GM18861 (cell line): Measurements from ENCODE around the gene DOCK10.

Experiments
- ATAC-seq: cut with Tn5 transposase; IDR thresholded peaks from one replicate; pipeline ENCODE4 v1.9.1; 2021; ENCODE audit not compliant: unreplicated experiment

Gene DOCK10

DNA sequence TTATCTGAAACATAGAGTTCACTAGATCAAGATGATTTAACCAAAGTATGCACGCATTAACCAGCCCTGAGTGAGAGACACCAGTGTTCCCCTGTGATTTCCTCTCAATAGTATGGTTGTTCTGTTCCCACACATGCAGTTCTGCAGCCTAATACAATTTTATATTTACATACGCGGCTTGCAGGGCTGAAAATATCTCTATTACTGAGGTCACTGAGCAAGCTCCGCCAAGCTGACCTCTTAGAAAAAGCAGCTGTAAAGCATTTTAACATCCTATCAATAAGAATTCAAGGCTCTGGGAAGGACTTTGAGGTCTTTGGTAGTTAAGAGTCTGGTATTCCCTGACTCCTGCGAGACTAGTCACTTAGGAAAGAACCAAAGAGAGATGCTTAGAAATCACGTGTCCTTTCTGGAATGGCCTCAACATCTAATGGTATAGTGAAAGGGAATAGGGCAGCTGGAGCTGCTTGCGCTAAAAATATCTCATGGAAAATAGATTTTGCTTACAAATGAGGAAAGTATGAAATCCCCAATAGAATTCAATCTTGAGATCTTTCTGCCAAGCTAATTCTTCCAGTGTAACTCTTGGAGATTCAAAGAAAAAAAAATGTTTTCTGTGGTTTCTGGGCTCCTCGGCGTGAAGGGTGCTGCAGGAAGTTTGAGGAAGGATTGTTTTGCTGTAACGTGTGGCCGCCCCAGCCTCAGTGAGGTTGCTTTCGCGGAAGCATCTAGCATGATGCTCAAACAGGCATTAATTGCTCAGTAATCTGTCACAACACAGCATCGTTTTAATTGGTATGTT, 59.2 kb downstream of the DOCK10 start:
- no peak for ATAC-seq

DNA sequence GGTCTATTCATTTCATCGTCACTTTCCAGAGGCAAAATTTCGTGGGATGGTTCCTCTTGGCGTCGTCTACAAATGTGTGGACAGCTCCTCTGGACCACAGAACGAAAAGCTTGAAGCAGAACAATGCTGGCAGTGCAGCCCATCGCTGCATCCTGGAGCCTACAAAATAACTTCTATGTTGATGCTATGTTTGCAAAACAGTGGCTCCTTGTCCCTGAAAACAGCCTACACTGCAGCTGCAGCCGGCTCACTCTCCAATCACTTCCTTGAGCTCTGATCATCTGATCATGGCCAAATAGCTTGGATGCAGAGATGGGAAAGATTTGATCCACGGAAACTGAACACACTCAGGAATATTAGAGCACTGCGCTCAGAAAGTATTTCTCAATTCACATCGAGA, 60.0 kb downstream of the DOCK10 start:
- ATAC-seq, result no peak

DNA sequence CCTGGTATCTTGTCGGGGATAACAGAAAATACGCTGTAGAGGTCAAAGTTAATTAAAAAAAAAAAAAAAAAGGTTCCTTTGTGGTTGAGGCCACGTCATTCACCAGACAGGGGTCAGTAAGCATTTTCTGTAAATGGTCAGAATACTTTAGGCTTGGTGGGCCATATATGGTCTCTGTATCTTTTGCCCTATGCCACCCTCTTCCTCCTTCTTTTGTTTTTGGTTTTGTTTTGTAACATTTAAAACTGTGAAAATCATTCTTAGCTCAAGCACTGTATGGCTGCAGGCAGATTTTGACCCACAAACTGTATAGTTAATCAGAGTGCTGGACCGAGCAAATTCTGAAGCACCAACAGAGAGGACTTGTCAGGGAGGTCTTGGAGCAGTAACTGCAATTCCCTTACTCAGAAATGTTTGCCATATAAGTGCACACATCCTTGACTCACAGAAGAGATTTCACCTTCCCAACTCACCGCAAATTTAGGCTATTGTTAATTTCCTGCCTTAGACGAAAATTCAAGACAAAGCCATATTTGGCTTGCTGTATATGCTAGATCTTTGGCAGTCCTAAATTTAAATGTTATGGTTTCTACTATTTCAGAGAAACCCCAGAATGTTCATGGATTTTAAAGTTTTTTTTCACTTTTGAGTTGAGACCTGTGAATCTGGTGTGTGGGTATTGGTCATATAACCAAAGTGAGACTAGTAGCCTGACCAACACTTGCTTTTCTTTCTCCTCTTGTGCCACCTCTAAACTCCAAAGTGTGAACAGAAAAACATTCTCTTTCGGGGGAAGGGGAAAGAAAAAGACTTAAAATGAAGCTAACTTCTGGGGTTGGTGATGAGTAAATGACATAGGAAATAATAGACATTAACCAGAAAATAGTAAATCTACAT, 65.4 kb downstream of the DOCK10 start:
- ATAC-seq, result peak; percentile 38

DNA sequence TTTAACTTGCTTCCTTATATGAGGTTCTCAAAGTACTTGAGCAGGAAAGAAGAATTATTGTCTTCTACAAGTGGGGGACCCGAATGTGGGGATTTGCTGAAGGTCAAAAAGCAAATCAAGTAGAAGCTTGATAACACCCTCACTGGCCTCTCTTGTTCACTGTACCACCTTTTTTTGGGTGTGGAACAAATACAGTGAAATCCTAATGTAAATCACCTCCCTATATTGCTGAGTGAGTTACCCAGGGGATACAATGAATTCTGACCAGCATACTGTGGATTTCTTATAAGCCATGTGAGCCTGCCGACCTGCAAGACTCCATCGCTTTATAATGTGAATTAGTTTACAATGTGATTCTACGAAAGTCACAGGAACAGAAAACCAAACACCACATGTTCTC, 66.5 kb downstream of the DOCK10 start:
- no peak for ATAC-seq

DNA sequence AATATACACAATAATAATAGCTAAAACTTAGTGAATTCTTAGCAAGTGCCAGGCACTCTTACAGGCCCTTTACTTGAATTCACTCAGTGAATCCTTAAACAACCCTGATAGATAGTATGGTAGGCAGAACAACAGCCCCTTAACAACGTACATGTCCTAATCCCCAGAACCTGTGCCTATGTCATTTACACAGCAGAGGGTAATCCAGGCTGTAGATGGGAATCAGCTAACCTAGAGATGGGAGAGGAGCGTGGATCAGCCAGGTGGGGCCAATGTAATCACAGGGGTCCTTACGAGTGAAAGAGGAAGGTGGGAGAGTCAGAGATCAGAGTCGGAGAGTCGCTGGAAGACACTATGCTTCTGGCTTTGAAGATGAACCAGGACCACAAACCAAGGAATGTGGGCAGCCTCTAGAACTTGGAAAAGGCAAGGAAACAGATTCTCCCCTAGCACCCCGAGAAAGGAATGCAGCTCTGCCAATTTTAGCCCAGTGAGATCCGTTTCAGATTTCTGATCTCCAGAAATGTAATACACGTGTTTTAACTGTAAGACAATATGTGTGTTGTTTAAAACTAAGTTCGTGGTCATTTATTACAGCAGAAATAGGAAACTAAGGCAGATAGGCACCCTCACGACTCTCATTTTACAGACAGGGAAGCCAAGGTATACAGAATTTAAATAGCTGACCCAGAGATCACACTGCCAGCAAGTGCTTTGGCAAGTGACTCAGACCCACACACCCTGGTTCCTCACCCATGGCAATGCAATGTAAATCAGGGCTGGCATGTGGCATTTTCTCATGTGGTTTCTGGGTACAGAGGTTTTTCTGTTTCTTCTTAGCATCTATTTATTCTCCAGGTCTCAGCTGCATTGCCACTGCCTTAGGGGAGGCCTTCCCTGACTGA, 68.9 kb downstream of the DOCK10 start:
- peak; percentile 37 for ATAC-seq

DNA sequence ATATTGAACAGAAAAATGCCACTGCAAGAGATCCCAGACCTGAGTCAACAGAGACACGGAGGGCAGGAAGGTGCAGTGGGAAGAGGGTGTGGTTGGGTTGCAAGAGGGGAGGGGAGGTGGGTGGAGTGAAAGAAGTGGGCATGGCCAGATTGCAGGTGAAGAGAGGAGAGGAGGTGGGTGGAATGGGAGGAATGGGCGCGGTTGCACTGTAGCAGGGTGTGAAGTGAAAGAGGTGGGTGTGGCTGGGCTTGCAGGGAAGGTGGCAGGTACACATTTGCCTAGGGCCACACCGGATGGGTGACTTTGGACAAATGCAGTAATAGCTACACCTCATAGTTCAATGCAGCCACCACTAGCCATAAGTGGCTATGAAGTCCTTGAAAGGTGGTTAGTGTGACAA, 71.1 kb downstream of the DOCK10 start:
- peak; percentile 29 for ATAC-seq

DNA sequence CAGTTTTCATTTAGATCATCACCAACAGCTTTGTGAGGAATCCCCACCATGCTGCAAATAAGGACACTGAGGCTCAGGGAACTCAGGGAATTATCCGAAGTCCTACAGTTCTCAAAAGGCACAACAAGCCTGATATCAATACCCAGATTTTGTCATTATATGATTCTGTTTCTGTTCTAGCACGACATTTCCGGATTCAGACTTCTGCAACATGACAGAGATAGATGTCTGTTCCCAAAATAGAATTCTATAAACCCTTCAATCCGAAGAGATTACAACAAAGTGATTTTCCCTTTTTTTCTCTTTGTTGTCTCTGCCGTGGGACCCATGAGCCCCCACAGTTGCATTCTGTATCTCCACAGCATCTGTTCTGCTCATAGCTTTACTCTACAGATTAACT, 72.0 kb downstream of the DOCK10 start:
- peak; percentile 31 for ATAC-seq

DNA sequence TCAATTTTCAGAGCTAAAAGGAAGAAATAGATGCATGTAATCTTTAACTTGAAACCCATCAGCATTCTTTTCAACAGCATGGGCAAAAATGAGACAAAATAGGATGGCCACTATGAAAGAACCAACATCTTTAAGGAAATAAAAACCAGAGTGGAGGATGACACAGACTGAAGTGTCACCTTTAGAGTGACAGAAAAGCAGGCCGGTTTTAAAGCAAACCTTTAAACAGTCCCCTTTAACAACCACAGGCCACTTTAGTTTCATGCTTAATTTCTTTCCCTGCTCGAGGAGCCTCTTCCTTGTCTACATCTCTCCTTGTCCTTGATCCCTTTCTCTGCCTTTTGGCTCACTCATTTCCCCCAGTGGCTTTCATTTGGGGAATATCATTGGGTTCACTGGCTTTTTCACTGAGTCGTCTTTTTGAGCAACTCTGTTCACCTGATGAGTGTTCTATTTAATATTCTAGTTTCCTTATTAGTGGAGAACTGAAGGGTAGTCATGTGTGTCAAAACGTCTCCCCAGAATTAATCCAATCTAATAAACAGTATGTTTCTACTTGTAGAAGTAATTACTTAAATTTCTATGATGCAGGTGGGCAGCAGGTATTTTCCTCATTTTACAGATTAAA, 72.5 kb downstream of the DOCK10 start:
- ATAC-seq, result peak; percentile 29

DNA sequence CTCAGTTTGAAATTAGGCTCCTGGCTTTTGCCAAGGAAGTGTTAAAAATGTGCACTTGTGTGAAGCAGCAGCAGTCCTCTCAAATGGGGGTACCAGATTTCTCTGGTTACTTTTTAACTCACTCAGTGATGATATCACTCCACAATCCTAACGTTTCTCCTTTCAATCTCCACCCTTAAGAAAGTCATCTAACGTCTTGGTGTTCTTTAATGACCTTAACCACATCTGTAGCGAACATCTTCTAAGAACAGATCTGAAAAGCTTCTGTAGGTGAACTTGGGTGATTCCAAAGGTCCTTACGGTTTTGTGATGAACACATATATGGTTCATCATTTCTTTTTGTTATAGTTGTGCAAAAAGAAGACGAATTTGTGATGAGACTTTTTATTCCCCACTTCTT, 73.2 kb downstream of the DOCK10 start:
- ATAC-seq, result no peak

DNA sequence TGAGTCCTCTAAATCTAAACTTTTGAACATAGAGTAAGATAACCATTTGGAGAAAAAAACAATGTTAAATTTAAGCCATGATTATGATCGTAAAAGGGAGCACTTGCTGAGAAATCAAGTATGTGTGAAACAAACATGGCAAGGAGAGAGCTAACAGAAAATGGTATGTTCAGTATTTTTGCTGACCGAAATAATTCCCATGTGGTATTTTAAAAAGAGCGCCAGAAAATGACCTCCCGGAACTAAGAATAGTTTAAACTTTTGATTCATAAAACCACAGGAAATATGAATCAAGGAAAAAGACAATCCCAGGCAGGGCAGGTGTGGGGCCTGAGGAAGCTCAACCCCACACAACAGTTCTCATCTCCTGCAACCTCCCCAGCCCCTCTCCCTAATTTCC, 74.2 kb downstream of the DOCK10 start:
- no peak for ATAC-seq

DNA sequence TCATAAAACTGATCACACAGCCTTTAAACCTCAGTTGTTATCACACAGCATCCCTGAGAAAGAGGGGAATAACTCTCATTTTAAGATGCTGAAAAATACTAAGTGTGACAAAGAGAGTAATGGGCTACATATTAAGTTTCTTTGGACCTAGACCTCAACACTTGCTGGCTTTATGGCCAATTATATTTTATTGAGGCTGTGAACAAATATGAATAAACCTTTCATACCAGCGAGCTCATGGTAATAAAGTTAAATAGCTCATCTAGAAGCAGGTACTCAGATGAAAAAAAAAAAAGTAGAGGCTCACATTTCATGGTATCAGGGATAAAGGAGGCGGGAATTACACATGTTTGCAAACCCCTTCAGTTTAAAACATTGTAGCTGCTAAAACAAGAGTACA, 75.7 kb downstream of the DOCK10 start:
- ATAC-seq, result no peak

DNA sequence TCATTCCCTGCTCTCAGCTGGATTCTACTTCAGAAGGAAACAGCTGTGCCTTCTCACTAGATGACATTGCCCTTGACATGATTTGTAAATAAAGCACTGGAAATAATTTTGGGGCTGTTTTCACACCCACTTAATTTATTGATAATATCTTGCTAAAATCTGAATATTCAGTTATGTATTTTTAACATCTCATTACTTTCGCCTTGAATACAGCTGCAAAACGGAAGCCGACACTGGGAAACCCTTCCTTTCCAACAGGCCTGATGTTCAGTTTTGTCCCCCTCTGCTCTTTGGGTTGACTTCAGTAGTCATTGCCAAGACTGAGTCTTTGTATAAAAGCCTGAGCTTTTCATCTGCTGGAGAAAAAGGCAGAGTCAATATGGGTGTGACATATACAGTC, 82.7 kb downstream of the DOCK10 start:
- no peak for ATAC-seq

DNA sequence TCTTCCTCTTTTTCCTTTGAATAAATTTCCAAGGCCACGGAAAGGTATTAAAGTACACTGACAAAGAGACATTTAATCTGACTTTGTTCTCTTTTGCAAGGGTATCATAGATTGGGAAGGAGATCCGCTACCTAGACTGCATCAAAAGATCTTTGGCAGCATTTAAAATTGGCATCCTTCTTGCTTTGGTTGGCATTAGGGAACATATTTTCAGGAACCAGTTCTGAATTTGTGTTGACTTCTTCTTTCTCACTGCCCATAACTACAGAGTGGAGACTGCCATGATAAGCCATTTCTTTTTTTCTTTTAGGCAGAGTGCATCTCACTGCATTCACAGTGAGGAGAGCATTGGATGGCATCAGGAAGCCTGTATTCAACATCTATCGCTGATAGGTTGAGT, 83.4 kb downstream of the DOCK10 start:
- no peak for ATAC-seq

DNA sequence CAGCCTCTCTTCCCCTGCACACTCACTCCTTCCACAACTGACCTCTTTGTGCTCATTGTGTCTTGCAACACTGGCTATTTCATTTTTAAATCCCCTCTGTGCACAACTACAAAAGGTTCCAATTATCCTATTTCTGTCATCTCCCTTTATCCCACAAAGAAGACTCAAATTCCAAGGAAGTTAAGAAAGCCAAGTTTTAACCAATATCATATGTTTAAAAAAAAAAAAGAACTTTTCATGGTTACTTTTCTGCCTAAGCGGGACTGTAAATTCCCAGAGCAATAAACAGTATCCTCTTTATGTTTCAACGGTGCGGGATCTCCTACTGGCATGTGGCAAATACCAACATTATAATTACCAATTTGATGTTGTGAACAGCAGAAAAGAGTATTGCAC, 83.8 kb downstream of the DOCK10 start:
- ATAC-seq, result no peak

DNA sequence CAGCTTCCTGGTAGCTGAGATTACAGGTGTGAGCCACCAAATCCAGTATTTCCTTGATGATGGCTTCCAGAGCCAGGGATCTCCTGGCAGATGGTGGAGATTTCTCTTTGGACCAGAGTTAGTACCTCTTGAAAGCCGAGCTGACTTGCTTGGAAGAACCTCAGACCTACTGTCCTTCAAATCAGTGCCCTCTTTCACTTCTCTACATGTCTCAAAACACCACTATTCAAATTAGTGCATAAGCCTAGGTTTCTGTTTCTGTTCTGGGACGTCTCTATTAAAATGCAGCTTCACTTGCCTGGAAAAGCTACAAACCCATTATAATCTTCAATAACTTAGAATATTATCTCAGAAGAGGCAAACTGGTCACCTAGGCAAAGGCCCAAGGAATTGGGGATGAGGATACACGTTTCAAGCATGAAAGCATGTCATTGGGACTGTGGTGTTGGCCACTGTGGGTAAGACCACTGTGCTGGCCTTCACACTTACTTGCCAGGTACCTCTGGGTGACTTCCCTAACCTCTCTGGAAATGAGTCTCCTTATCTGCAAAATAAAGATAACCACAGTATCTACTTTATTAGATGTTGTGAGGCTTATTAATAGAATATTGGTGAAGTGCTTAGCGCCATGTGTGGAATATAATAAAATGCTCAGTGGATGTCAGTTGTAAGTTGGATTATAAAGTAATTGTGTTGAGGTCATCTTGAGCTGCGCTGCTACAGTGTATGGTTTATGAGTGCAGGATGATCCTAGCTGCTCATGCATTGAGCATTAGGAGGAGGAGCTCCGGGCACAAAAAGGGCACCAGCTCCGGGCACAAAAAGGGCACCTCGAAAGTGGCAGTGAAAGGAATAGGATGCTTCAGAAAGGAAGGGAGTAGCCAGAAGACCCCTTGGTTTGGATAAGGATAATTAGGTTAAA, 84.5 kb downstream of the DOCK10 start:
- ATAC-seq, result peak; percentile 75

DNA sequence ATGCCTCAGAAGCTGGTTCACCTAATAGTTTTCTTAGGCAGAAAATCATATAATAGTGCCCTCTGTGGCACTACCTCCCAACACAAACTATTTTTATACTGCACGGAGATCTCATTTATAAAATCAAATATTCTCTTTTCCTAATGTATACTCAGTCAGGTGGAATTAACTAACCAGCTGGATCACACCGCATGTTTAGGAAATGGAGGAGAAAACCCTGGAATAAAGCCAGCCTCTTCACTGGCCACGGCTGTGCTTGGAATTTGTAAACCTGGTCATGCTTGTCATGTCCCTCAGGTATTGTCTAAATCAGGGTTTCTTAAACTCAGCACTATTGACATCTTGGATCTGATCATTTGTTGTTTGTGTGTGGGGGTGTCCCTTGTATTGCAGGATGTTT, 85.6 kb downstream of the DOCK10 start:
- ATAC-seq, result no peak

DNA sequence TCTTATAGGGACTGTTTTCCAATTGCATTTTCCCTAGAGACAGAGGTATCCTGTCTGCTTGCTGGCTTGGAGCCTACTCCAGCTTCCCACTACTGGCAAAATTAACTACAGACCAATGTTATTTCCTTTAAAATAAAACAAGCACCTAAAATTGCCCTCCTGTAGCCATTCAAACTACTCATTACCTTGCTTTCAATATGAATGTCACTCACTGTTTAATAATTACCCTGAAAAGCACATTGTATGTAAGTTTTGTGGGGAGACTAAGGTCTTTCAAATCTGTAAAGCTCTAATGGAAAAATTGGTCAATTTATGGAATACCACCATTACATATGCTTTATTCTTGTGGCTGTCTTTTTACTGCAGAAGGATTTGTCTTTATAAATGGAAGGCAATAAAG, 87.3 kb downstream of the DOCK10 start:
- peak; percentile 46 for ATAC-seq

DNA sequence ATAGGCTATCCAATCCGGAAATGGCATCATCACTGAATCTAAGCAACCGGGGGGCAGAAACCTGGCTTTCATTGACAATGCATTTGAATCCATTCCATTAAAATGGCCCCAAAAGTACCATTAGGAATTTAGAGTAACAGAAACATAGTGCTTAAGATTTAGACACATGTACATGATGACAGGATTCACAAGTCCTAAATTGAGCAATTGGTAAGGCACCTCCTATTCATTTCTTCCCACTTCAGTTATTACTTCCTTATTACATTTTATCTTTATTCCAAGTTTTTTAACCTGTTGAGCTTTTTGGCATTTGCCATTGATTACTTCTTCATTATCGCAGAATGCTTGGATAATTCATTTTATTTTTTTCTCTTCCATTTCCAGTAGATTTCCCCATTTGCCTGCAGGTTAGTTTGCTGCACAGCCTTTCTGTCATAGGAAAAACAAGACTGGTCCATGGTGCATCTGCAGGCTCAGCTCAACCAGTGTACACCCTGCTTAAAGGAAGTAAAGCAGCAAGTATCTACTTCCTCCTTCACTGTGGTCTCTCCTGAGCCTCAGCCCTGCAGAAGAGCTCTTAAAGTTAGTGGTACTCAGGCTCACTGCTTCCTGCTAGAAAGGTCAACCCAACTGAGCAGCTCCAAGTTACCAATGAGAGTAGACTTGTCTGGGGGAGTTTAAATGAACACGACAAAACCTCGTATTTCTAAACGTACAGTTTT, 89.2 kb downstream of the DOCK10 start:
- ATAC-seq, result peak; percentile 52
